22Rv1 (cell line): ENCODE measurements around the gene ARL6IP6.
"Not testable (repeated sequence)": the region's sequence is repeated elsewhere in the genome, so short reads cannot be mapped to it uniquely, and the experiment has no call there.

ENCODE experiments used
- CTCF ChIP-seq: fragments of 450-650 bp; IDR thresholded peaks from 2 replicates; pipeline ENCODE4 v1.5.1; 2017; ENCODE audit warnings: mild to moderate bottlenecking
- ZFX ChIP-seq: fragments of 450-650 bp; IDR thresholded peaks from 2 replicates; pipeline ENCODE4 v1.6.1; 2017; ENCODE audit warnings: antibody characterized with exemption, borderline replicate concordance

- not testable (repeated sequence) for TF ChIP-seq CTCF, ZFX
Observed at GRCh38 chr2:152763208-152763607, 44.8 kb downstream of the ARL6IP6 start.
